Panc1 (cell line): ENCODE data around the gene MACIR.
A peak's percentile ranks its signal among the peaks of the same experiment; 100 is the strongest.

Source experiments
- CTCF ChIP-seq: fragments of 450-650 bp; IDR thresholded peaks from 2 replicates; pipeline ENCODE4 v1.5.1; 2017; ENCODE audit warnings: mild to moderate bottlenecking
- POLR2AphosphoS5 ChIP-seq: IDR thresholded peaks from 2 replicates; pipeline ENCODE4 v1.6.1; 2012; ENCODE audit warnings: mild to moderate bottlenecking, low read depth, low read length, moderate library complexity
- REST ChIP-seq, 2 experiments: IDR thresholded peaks; 2 replicates each; pipeline ENCODE4 v1.6.1; 2011 to 2012; ENCODE audit warnings: low read depth in 2 of 2, control low read depth in 1 of 2, low read length in 1 of 2, mild to moderate bottlenecking in 1 of 2, moderate library complexity in 1 of 2; ENCODE audit not compliant: insufficient read depth in 1 of 2
- TCF7L2 ChIP-seq: IDR thresholded peaks from 2 replicates; pipeline ENCODE4 v1.6.1; 2011; ENCODE audit warnings: mild to moderate bottlenecking, low read depth, low read length, inconsistent platforms

GRCh38 chr5:103258957-103259704, 568 bp downstream of the MACIR start:
- peak; percentile 13; the same call in 1 of the 2 replicates for TF ChIP-seq CTCF
- no peak for TF ChIP-seq POLR2AphosphoS5
- 0 out of 4 replicates have a peak, but pooled peaks of 1 of the 2 experiments have one; percentile 11 for TF ChIP-seq REST (IDR thresholded peaks at IDR 0.05; ENCODE audit: insufficient read depth in 1 of 2, low read depth in 2 of 2, low read length in 1 of 2)
- peak; percentile 81 for TF ChIP-seq TCF7L2
